Superior temporal gyrus (tissue), 1 donor: ENCODE results near the gene CR1L.
"Not testable (repeated sequence)": the region's sequence is repeated elsewhere in the genome, so short reads cannot be mapped to it uniquely, and the experiment has no call there.

Source experiments
- DNase-seq: peaks from one replicate; pipeline ENCODE4 v3.0.0-alpha.2; 2016; ENCODE audit errors: extremely low spot score

The CR1L gene

DNA sequence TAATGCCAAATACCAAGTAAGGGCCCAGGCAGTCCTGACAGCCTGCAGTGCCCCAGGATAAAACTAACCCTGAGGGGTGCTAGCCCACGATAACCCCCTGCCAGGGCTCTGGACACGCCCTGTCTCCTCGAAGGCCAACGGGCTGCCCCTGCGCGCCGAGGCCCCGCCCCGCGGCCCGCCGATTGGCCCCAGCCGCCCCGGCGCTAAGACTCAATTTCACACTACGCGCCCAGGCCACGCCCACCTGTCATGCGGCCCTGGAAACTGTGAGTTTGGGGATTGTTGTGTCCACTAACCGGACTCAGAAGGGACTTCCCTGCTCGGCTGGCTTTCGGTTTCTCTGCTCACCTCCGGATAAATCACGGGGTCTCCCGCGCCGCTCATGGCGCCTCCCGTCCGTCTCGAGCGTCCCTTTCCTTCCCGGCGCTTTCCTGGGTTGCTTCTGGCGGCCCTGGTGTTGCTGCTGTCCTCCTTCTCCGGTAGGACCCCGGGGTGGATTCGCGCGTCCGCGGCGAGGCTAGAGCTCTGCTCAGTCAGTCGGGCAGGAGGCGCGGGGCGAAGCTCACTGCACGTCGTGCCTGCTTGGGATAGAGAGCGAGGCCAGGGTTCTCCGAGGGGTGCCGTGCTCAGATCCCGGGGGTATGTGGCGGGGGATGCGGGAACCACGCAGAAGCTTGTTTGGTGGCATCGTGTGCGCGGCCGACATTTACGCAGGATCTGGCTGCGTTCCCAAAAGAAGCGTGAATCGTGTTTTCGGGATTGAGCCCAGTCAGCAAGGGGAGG lies at the start of gene CR1L:
CR1L (plus strand) TSS at position 282 of the 783 bp plus-strand sequence; CDS start at position 383, 101 bp downstream.
- DNase-seq: peak; percentile 79

- DNase-seq: no peak
Measured at GRCh38 chr1:207603777-207604176, 41.2 kb upstream of the CR1L start.

DNA sequence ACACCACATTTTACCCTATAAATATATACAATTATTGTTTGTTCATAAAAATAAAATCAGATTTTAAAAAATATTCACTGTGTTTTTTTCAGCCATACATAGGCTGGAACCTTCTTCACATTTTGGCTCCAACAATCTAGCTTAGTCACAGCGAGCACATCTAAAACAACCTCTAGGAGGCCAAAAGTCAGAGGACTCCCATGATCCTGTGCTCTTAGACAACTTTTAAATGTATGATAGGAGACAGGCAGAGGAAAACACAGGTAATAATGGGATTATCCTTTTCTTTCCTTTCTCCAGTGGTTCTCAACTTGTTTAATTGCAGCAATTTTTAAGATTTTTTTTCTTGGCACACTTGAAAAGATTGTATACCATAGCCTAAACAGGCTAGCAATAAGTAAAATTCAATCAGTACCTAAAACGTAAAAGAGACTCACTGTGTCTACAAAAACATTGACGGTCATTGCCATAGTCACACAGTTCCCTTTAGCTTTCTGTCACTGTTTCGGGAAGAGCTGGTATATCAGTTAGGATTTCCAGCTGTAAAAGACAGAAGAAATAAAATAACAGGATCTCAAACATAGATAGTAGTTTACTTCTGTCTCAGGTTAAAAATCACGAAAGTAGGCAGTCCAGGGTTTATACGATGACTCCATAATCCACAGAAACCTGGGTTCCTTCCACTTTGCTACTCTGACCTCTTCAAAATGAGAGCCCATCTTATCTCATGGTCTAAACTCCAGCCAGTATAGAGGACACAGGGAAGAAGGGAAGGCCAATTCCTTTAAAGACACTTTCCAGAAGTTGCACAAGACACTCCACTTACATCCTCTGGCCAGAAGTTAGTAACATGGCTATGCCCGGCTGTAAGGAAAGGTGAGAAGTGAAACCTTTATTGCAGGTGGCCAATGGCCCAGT lies 39.2 kb upstream of the CR1L start:
- no peak for DNase-seq

DNA sequence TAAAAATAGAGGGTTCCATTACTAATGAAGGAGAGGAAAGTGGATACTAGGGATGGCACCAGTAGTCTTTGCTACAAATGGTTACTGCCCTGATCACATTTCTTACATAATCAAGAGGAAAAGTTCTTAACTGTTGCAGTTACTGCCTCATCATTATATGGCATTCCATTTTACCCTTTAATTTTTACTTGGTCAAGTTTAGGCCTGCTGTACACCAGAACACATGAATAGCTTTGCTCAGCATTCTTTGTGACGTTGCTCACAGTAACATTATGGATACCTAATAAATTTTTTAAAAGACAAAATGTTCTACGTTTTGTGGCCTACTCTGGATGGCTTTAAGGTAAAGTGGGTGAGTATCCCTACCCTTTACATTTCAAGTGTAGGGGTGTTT lies 38.6 kb upstream of the CR1L start:
- no peak for DNase-seq

GRCh38 chr1:207612762-207613161 lies 32.2 kb upstream of the CR1L start:
- DNase-seq: no peak

GRCh38 chr1:207619871-207620542 lies 24.9 kb upstream of the CR1L start:
- DNase-seq: peak; percentile 84

DNA sequence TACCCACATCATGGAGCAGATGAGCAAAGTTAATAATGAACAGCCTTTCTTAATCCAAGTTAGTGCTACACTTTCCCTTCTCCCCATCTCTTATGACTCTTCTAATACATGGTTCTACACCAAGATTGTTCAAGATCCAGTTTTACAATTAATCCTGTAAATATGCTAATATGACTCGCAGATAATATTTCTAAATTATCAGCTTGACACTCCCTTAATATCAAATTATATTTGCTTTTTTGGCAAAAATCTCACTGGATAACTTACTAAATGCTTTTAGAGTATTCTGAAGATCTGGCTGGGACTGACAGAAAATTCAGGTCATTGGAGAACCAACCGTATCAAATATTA lies 24.4 kb upstream of the CR1L start:
- DNase-seq: no peak

GRCh38 chr1:207625504-207626071 lies 19.3 kb upstream of the CR1L start:
- not testable (repeated sequence) for DNase-seq

- no peak for DNase-seq
Measured at GRCh38 chr1:207626972-207627337, 18.0 kb upstream of the CR1L start.

- no peak for DNase-seq
Measured at GRCh38 chr1:207627496-207627895, 17.4 kb upstream of the CR1L start.

DNA sequence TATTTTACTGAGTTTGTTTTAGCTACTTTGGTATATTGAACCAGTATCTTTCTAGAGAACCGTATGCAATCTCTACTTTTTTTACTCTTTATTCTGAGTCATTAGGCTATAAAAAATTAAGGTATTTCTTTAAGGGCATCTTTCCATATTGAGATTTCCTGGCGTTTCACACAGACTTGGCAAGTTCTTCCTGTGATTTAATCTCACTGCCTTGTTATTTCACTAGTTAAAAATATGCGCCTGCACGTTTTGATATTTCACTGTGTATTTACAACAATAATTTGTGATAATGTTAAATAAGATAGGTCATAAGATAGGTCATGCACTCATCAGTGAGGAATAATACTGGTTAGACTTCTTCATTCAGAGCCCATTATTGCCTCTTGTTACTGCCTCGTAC lies 16.2 kb upstream of the CR1L start:
- DNase-seq: no peak

DNA sequence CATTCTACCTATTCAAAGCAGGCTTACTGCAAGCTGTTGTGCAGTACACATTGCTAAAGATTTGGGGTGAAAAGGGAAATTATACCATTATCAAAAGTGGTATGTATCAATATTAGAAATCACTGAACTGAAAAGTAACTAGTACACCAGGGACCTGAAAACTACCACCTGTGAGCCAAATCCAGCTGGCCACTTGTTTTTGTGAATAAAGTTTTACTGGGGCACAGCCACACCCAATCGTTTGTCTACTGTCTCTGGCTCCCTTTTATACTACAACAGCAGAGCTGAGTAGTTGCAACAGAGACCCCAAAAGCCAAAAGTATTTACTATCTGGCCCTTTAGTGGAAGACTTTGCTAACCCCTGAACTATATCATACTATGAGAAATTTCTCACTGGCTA lies 13.8 kb upstream of the CR1L start:
- DNase-seq: no peak

GRCh38 chr1:207633226-207633625 lies 11.7 kb upstream of the CR1L start:
- no peak for DNase-seq

DNA sequence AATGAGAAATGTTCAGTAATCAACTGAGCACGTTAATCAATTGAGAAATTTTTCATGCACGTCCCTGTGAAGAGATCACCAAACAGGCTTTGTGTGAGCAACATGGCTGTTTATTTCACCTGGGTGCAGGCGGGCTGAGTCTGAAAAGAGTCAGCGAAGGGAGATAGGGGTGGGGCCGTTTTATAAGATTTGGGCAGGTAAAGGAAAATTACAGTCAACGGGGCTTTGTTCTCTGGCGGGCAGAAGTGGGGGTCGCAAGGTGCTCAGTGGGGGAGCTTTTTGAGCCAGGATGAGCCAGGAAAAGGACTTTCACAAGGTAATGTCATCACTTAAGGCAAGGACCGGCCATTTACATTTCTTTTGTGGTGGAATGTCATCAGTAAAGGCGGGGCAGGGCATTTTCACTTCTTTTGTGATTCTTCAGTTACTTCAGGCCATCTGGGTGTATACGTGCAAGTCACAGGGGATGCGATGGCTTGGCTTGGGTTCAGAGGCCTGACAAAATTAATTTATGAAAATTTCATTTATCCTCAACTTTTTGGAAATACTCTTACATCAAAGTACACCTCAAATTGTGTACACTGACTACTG lies 11.1 kb upstream of the CR1L start:
- not testable (repeated sequence) for DNase-seq

DNA sequence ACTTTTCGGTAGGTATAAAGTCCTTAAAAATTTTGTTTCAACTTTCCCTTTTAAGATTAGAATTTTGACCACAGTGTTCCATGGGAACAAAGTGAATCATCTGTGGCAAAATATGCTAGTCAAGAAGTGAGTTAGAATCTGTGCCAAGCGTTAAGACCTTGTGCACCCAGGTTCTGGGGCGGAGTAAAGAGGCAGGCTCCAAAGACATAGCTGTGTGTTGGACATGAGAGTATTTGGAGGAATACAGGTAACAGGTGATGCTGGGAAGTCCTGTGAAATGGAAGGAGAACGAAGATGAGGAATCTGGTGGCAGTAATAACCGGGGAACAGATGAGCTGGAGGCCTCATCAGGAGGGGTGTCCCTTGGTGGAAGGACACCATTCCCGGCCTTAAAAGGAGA lies 10.6 kb upstream of the CR1L start:
- DNase-seq: not testable (repeated sequence)

GRCh38 chr1:207635569-207636186 lies 9.3 kb upstream of the CR1L start:
- DNase-seq: not testable (repeated sequence)

DNA sequence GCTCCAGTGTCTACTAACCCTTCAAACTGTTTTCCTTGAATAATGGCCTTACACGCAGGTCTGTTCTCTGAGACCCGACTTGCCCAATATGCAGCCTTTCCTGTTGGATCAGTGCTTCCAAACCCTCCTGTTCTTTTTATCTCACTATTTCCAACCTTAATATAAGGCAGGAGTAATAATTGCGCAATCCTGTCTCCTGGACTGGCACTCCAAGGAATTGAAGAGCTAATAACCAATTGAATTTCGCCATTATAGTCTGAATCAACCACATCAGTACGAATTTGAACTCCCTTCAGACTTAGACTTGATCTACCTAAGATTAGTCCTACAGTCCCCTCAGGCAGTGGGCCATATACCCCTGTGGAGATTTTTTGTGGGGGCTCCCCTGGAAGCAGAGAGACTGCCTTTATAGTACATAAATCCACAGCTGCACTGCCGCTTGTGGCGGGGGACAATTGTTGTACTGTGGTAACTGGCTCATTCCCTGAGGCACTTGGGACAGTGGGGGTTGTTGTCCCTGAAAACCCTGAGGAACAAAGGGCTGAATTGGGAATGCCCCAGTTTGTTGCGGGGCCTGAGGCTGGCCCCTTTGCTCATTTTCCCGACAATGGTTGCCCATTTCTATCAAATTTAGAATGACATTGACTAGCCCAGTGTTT lies 6.3 kb upstream of the CR1L start:
- DNase-seq: peak; percentile 50

GRCh38 chr1:207639362-207639761 lies 5.6 kb upstream of the CR1L start:
- not testable (repeated sequence) for DNase-seq

GRCh38 chr1:207644166-207644851 lies 624 bp upstream of the CR1L start:
- no peak for DNase-seq

DNA sequence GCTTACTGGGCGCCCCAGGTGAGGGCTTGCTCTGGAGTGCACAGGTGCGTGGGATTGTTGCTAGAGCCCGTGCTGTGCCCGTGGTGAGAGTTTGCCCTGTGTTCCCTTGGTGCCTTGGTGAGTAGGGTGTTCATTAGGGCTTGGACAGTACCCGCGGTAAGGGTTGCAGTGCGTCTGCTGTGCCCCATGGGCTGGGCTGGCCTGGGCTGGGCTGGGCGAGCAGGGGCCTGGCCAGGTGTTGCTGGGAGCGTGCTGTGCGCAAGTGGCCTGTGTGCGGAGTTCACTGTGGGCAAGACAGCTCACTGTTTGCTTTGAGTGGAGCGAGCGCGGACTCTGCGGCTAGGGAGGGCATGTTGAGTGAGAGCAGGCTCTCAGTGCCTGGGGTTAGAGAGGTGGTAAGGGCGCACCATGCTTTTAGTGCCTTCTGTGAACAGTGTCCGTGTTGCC lies 725 bp downstream of the CR1L start:
- no peak for DNase-seq
